ENCODE data around the gene ZNF512. TPM values are rescaled to one million over a fixed set of nuclear protein-coding genes. Genes with fewer than 3 reads are reported as not detected.

ZNF512 gene
- total and polyA plus RNA-seq, 8 donors, result 6.1 to 20.5 (median 10.0) TPM

- ATAC-seq (peak in 3 of 4 donors; percentile 7 to 10 (median 10)), FAIRE-seq (no peak), DNase-seq (peak in 2 of 6 donors; percentile 15 to 18)
- 93% methylated on average over 16 of the region's 16 CpGs for WGBS, 2 donors
- H3K27ac ChIP-seq, result peak overlapping the region; percentile 25 to 64 (median 44)
- no peak for TF ChIP-seq CTCF (IDR thresholded peaks at IDR 0.05)
- H3K36me3 ChIP-seq, result no peaks in the 10 kb centered on the region
- intact Hi-C loops (cut with DNase I), result no loop called here
- H3K9me3 ChIP-seq, result no peaks in the 10 kb centered on the region
- peaks cover 9 to 22% (median 12%) of the 10 kb centered on the region in 3 donors for H3K4me1 ChIP-seq
- H3K4me3 ChIP-seq, result peak overlapping the region in 3 of 4 donors; percentile 61 to 63 (median 62)
- H3K27me3 ChIP-seq, result no peaks in the 10 kb centered on the region
These were observed 630 bp upstream of the ZNF512 start for GRCh38 chr2:27582129-27582694.

GRCh38 chr2:27583390-27583915 lies 611 bp downstream of the ZNF512 start:
- no peaks in the 10 kb centered on the region for H3K27me3 ChIP-seq
- peak overlapping the region; percentile 45 to 63 (median 62) for H3K4me3 ChIP-seq
- 5 to 6% methylated on average over 12 of the region's 12 CpGs for WGBS, 2 donors
- peak overlapping the region in 2 of 4 donors; percentile 50 to 64 for H3K27ac ChIP-seq
- H3K9me3 ChIP-seq, result no peaks in the 10 kb centered on the region
- no peak for TF ChIP-seq CTCF (IDR thresholded peaks at IDR 0.05)
- no peak for FAIRE-seq
- ATAC-seq, result peak; percentile 8 to 26 (median 10)
- intact Hi-C loops (cut with DNase I), result no loop called here
- H3K36me3 ChIP-seq, result no peaks in the 10 kb centered on the region
- peaks cover 9 to 22% (median 12%) of the 10 kb centered on the region in 3 donors for H3K4me1 ChIP-seq
- DNase-seq, result no peak

GRCh38 chr2:27584597-27584996 lies 1.8 kb downstream of the ZNF512 start:
- no peak overlapping the region for H3K27ac ChIP-seq
- WGBS, 2 donors, result 75 to 77% methylated on average over 3 of the region's 3 CpGs
- no peak overlapping the region for H3K4me3 ChIP-seq
- no peaks in the 10 kb centered on the region for H3K9me3 ChIP-seq
- peaks cover 9 to 22% (median 12%) of the 10 kb centered on the region in 3 donors for H3K4me1 ChIP-seq
- no peaks in the 10 kb centered on the region for H3K27me3 ChIP-seq
- intact Hi-C loops (cut with DNase I), result no loop called here
- DNase-seq, result no peak
- no peak for ATAC-seq
- FAIRE-seq, result no peak
- no peaks in the 10 kb centered on the region for H3K36me3 ChIP-seq
- no peak for TF ChIP-seq CTCF (IDR thresholded peaks at IDR 0.05)

GRCh38 chr2:27587025-27587424 lies 4.2 kb downstream of the ZNF512 start:
- no peaks in the 10 kb centered on the region for H3K9me3 ChIP-seq
- H3K27ac ChIP-seq, result no peak overlapping the region
- WGBS, 2 donors, result 97 to 98% methylated on average over 2 of the region's 2 CpGs
- no peak for TF ChIP-seq CTCF (IDR thresholded peaks at IDR 0.05)
- FAIRE-seq, result no peak
- peaks cover 9 to 22% (median 12%) of the 10 kb centered on the region in 3 donors for H3K4me1 ChIP-seq
- no peaks in the 10 kb centered on the region for H3K27me3 ChIP-seq
- no peak for ATAC-seq
- intact Hi-C loops (cut with DNase I), result no loop called here
- DNase-seq, result no peak
- H3K4me3 ChIP-seq, result no peak overlapping the region
- no peaks in the 10 kb centered on the region for H3K36me3 ChIP-seq

- DNase-seq (no peak), ATAC-seq (no peak), FAIRE-seq (no peak)
- intact Hi-C loops (cut with DNase I), result no loop called here
- Histone ChIP-seq H3K27me3 (no peaks in the 10 kb centered on the region), H3K27ac (no peak overlapping the region), H3K4me1 (peaks cover 9 to 22% (median 12%) of the 10 kb centered on the region in 3 donors), H3K4me3 (no peak overlapping the region), H3K9me3 (no peaks in the 10 kb centered on the region), H3K36me3 (no peaks in the 10 kb centered on the region)
- no peak for TF ChIP-seq CTCF (IDR thresholded peaks at IDR 0.05)
- 95 to 98% methylated on average over 2 of the region's 2 CpGs for WGBS, 2 donors
These were observed 5.5 kb downstream of the ZNF512 start for GRCh38 chr2:27588308-27588707.
